Suprapubic skin (tissue), 4 donors: ENCODE measurements around the gene SPON2.

Experiments
- CTCF ChIP-seq, 2 donors: fragments of 200-600 bp in 1 of 2; fragments of 450-650 bp in 1 of 2; sonication (generic) in 1 of 2; IDR thresholded peaks; one replicate each; pipeline ENCODE4 v1.5.1; 2016 to 2019; ENCODE audit warnings: antibody characterized with exemption in 2 of 2, mild to moderate bottlenecking in 1 of 2, moderate library complexity in 1 of 2
- EP300 ChIP-seq: sonication (generic); formaldehyde crosslinking; IDR thresholded peaks from one replicate; pipeline ENCODE4 v1.6.1; 2017; ENCODE audit warnings: antibody characterized with exemption
- POLR2A ChIP-seq, 2 donors: fragments of 450-650 bp; IDR thresholded peaks; one replicate each; pipeline ENCODE4 v1.6.1; 2017; ENCODE audit warnings: antibody characterized with exemption in 2 of 2, mild to moderate bottlenecking in 2 of 2, moderate library complexity in 2 of 2
- POLR2AphosphoS5 ChIP-seq, 3 donors: sonication (generic); formaldehyde crosslinking; IDR thresholded peaks; one replicate each; pipeline ENCODE4 v1.6.1; 2017; ENCODE audit warnings: antibody characterized with exemption in 3 of 3

DNA sequence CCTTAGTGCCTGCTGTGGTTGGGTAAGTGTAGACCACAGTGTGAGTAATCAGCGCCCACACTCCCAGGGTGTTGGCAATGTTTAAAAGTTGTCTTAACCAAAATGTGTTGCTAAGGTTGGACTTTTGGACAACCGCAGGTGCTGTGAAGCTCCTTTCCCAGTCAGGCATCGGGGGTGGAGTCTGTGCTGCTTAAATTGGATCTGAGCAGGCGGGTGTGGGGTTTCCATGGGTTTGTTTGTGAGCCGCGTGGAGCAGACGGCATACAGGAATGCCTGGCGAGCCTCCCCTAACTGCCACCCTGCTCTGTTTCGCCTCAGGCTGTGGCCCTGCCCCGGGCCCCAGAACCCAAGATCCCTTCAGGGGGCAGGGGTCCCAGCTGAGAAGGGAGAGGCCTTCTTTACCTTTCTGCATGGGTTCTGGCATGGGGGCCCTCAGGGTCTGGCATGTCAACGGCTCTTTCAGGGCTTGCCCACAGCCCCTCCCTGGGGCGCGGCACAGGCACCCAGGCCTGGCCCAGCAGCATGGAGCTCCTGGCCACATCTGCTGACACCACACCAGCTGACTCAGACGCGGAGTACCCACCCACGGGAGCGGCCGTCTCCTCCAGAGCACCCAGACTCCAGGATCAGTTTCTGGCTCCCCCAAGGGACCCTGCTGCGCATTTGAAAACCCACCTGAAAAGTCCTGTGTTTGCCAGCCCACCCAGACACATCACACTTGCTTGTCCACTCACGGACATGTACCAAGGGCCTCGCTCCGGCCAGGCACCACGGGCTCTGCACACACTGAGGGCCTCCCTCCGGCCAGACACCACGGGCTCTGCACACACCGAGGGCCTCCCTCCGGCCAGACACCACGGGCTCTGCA, 5.1 kb upstream of the SPON2 start:
- TF ChIP-seq CTCF (IDR thresholded peaks at IDR 0.05) (no peak), EP300 (no peak), POLR2A (IDR thresholded peaks at IDR 0.05) (no peak), POLR2AphosphoS5 (IDR thresholded peaks at IDR 0.05) (no peak)
